Endothelial cell of umbilical vein (primary cell): ENCODE data around the gene GABRR3. TPM values are rescaled to one million over a fixed set of nuclear protein-coding genes. Genes with fewer than 3 reads are reported as not detected.

Source experiments
- BruUV-seq: library from RNA; stranded (reverse); fragments of 400-500 nt; replicated peaks from 2 replicates; lab custom pipeline; 2021; lab: Mats Ljungman, UMichigan
- CTCF ChIA-PET: fragments of 300-600, 350-600 bp; sonication (Branson Sonifier 250); formaldehyde crosslinking; loops from one replicate; lab custom pipeline; 2021; ENCODE audit warnings: antibody characterized with exemption, inconsistent platforms; lab: Charles Lee
- POLR2A ChIA-PET: fragments of 300-600, 350-600 bp; sonication (Branson Sonifier 250); formaldehyde crosslinking; loops from one replicate; lab custom pipeline; 2021; ENCODE audit warnings: antibody characterized with exemption, inconsistent platforms; lab: Charles Lee
- DNase-seq: peaks from one replicate; pipeline ENCODE4 v3.0.0-alpha.2; 2011; ENCODE audit warnings: low read depth, low spot score
- FAIRE-seq: peaks from 2 replicates; lab custom pipeline; 2011; peaks lifted over from hg19 to GRCh38; lab: Jason Lieb, UNC
- H2AFZ ChIP-seq: 2 replicates; pipeline ENCODE4 v1.6.0; 2012; ENCODE audit warnings: low read depth, low read length, control low read depth, inconsistent platforms
- H3K27ac ChIP-seq: 2 replicates; pipeline ENCODE4 v1.5.1; 2011; ENCODE audit warnings: low read depth, mild to moderate bottlenecking, control low read depth, low read length, moderate library complexity; ENCODE audit not compliant: insufficient read depth
- H3K27me3 ChIP-seq, 2 experiments: 2 replicates each; pipeline versions ENCODE4 v1.6.0 to v1.6.1; 2011; ENCODE audit warnings: low read length in 2 of 2, mixed read lengths in 1 of 2; ENCODE audit not compliant: control insufficient read depth in 2 of 2, insufficient read depth in 2 of 2
- H3K36me3 ChIP-seq, 2 experiments: 2 replicates in 1 of 2; 3 replicates in 1 of 2; pipeline ENCODE4 v1.5.1; 2011; ENCODE audit warnings: low read length in 2 of 2, mild to moderate bottlenecking in 1 of 2, moderate library complexity in 1 of 2; ENCODE audit not compliant: control insufficient read depth in 2 of 2, insufficient read depth in 2 of 2; ENCODE audit errors: extremely low read depth in 1 of 2
- H3K4me1 ChIP-seq: 3 replicates; pipeline ENCODE4 v1.5.1; 2011; ENCODE audit warnings: mild to moderate bottlenecking, low read length; ENCODE audit not compliant: control insufficient read depth, insufficient read depth; ENCODE audit errors: extremely low read depth
- H3K4me2 ChIP-seq: 2 replicates; pipeline ENCODE4 v1.6.1; 2011; ENCODE audit warnings: low read length, control low read depth, mixed read lengths; ENCODE audit not compliant: insufficient read depth
- H3K4me3 ChIP-seq, 3 experiments: fragments of 200-600 bp in 1 of 3; sonication (generic), shearing (Covaris generic) in 1 of 3; replicated peaks in 1 of 3; 2 replicates each; pipeline ENCODE4 v1.5.1; 2011 to 2016; ENCODE audit warnings: control low read depth in 3 of 3, low read length in 3 of 3, mild to moderate bottlenecking in 2 of 3, inconsistent platforms in 1 of 3, low read depth in 1 of 3, moderate library complexity in 1 of 3; ENCODE audit not compliant: insufficient read depth in 1 of 3
- H3K79me2 ChIP-seq: 2 replicates; pipeline ENCODE4 v1.6.0; 2012; ENCODE audit warnings: low read length, inconsistent platforms; ENCODE audit not compliant: control insufficient read depth, insufficient read depth
- H3K9ac ChIP-seq: replicated peaks from 2 replicates; pipeline ENCODE3; 2011; ENCODE audit warnings: low read length, control low read depth; ENCODE audit not compliant: insufficient read depth; ENCODE audit errors: extremely low read depth
- H3K9me1 ChIP-seq: replicated peaks from 3 replicates; pipeline ENCODE4 v1.6.0; 2011; ENCODE audit warnings: mild to moderate bottlenecking, low read length; ENCODE audit not compliant: control insufficient read depth, insufficient read depth; ENCODE audit errors: extremely low read depth
- H3K9me3 ChIP-seq: replicated peaks from 2 replicates; pipeline ENCODE4 v1.5.1; 2012; ENCODE audit warnings: low read length, inconsistent platforms; ENCODE audit not compliant: control insufficient read depth, insufficient read depth
- H4K20me1 ChIP-seq: replicated peaks from 2 replicates; pipeline ENCODE3; 2011; ENCODE audit warnings: mild to moderate bottlenecking, low read length; ENCODE audit not compliant: control insufficient read depth, insufficient read depth; ENCODE audit errors: extremely low read depth
- CTCF ChIP-seq, 2 donors: IDR thresholded peaks; 1 replicate in 1 of 2; 2 replicates in 1 of 2; pipeline ENCODE4 v1.5.1; 2011; ENCODE audit warnings: low read length in 2 of 2, mild to moderate bottlenecking in 2 of 2, moderate library complexity in 2 of 2, control low read depth in 1 of 2, inconsistent platforms in 1 of 2, low read depth in 1 of 2; ENCODE audit not compliant: insufficient read depth in 1 of 2; ENCODE audit errors: extremely low read depth in 1 of 2
- EZH2 ChIP-seq: IDR thresholded peaks from 2 replicates; pipeline ENCODE4 v1.6.1; 2012; ENCODE audit warnings: borderline replicate concordance, low read depth, mild to moderate bottlenecking, moderate library complexity, low read length, inconsistent platforms; ENCODE audit not compliant: severe bottlenecking
- FOS ChIP-seq: IDR thresholded peaks from 2 replicates; pipeline ENCODE4 v1.6.1; 2011; ENCODE audit warnings: mild to moderate bottlenecking, low read length, moderate library complexity, borderline replicate concordance; ENCODE audit not compliant: insufficient read depth
- GATA2 ChIP-seq: IDR thresholded peaks from 2 replicates; pipeline ENCODE4 v1.7.0; 2011; ENCODE audit warnings: low read depth, mild to moderate bottlenecking, moderate library complexity, mixed read lengths, low read length; ENCODE audit not compliant: insufficient read length, insufficient read depth
- JUN ChIP-seq: IDR thresholded peaks from 2 replicates; pipeline ENCODE4 v1.6.1; 2011; ENCODE audit warnings: borderline replicate concordance, low read depth; ENCODE audit not compliant: insufficient read length, insufficient read depth
- MYC ChIP-seq: IDR thresholded peaks from one replicate; pipeline ENCODE4 v1.6.1; 2011; ENCODE audit warnings: mild to moderate bottlenecking, low read depth, low read length
- POLR2A ChIP-seq: IDR thresholded peaks from 2 replicates; pipeline ENCODE4 v1.6.1; 2012; ENCODE audit warnings: low read depth, mild to moderate bottlenecking, control low read depth, low read length
- POLR2AphosphoS5 ChIP-seq: IDR thresholded peaks from 2 replicates; pipeline ENCODE4 v1.6.1; 2012; ENCODE audit warnings: low read depth, mild to moderate bottlenecking, control low read depth, low read length, moderate library complexity; ENCODE audit not compliant: insufficient read depth
- dilution Hi-C: fragments of 300-500 bp; cut with MboI; formaldehyde crosslinking; loops from one replicate; pipeline ENCODE4 v1.15.0; 2019; ENCODE audit warnings: low sequenced_read_pairs; ENCODE audit not compliant: extremely low pct_ligation_motif_present
- intact Hi-C: fragments of 100-400 bp; cut with micrococcal nuclease; formaldehyde crosslinking; loops from one replicate; pipeline ENCODE4 v1.10.0; 2022
- polyA plus RNA-seq, 4 experiments: library from polyadenylated mRNA; depleted of rRNA in 3 of 4; stranded (reverse) in 3 of 4; unstranded in 1 of 4; fragments of >200 nt; gene quantifications; 2 replicates each; pipeline versions ENCODE4 v1.2.1 to v1.2.3, GENCODE V29; 2011 to 2012; ENCODE audit warnings: missing spikeins in 1 of 4
- total RNA-seq: library from RNA; stranded (reverse); gene quantifications from 2 replicates; pipeline ENCODE4 v1.2.3, GENCODE V29; 2021
- TF ChIP-seq, protein P1 (sequence below): IDR thresholded peaks from 2 replicates; pipeline ENCODE4 v1.6.1; 2011; ENCODE audit not compliant: insufficient read depth, insufficient read length

The GABRR3 gene
- total and polyA plus RNA-seq, 2 donors (not counting 3 experiments of a cell fraction or from before 2014, with no cell fraction given), result not detected

- Histone ChIP-seq H3K4me3 (no peak overlapping the region), H3K4me1 (no peaks in the 10 kb centered on the region), H2AFZ (no peak overlapping the region), H3K79me2 (no peaks in the 10 kb centered on the region), H3K27ac (no peak overlapping the region), H3K4me2 (no peak overlapping the region), H3K27me3 (peaks cover 3 to 4% of the 10 kb centered on the region in 2 experiments), H3K9me3 (no peaks in the 10 kb centered on the region), H3K9me1 (no peaks in the 10 kb centered on the region), H4K20me1 (no peaks in the 10 kb centered on the region), H3K9ac (no peak overlapping the region), H3K36me3 (no peaks in the 10 kb centered on the region)
- ChIA-PET CTCF (interaction anchor here (1.1 to 9.7 kb wide), 3 partner anchors 9 to 222 kb away, joined by 3 to 104 read pairs (median 3); no protein-coding TSS in a partner anchor), POLR2A (no interaction called here)
- DNase-seq, result no peak
- TF ChIP-seq JUN, result no peak
- no peak for TF ChIP-seq POLR2AphosphoS5
- TF ChIP-seq EZH2, result no peak
- TF ChIP-seq, protein P1, sequence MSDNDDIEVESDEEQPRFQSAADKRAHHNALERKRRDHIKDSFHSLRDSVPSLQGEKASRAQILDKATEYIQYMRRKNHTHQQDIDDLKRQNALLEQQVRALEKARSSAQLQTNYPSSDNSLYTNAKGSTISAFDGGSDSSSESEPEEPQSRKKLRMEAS, result no peak
- no peak for TF ChIP-seq GATA2
- TF ChIP-seq CTCF (IDR thresholded peaks at IDR 0.05; ENCODE audit: extremely low read depth in 1 of 2, insufficient read depth in 1 of 2, low read depth in 1 of 2, low read length in 2 of 2), result no peak
- TF ChIP-seq FOS, result no peak
- no peak for TF ChIP-seq POLR2A
- TF ChIP-seq MYC, result no peak
- dilution Hi-C loops (no loop called here), intact Hi-C loops (no loop called here)
- BruUV-seq, result no TSS peak
- FAIRE-seq, result no peak
Observed at GRCh38 chr3:98014268-98014585, 20.9 kb downstream of the GABRR3 start.
